Neuronal stem cell (in vitro differentiated cells): ENCODE results near the gene PACS1.
A peak's percentile ranks its signal among the peaks of the same experiment; 100 is the strongest.

Experiments
- DNase-seq: peaks from one replicate; pipeline ENCODE4 v3.0.0-alpha.2; 2013; ENCODE audit warnings: low spot score
- H2AFZ ChIP-seq: one replicate; pipeline ENCODE4 v1.6.1; 2013; ENCODE audit warnings: mild to moderate bottlenecking, low read length, inconsistent platforms
- H2AK5ac ChIP-seq: 2 replicates; pipeline ENCODE4 v1.6.1; 2013; ENCODE audit warnings: low read depth, mild to moderate bottlenecking, inconsistent platforms, low read length, moderate library complexity, mixed read lengths
- H2BK120ac ChIP-seq: 2 replicates; pipeline ENCODE4 v1.6.1; 2013; ENCODE audit warnings: low read depth, mild to moderate bottlenecking, inconsistent platforms, low read length, moderate library complexity, mixed read lengths
- H2BK12ac ChIP-seq: one replicate; pipeline ENCODE4 v1.6.1; 2013; ENCODE audit warnings: low read length, inconsistent platforms
- H2BK15ac ChIP-seq: 2 replicates; pipeline ENCODE4 v1.6.1; 2013; ENCODE audit warnings: mild to moderate bottlenecking, low read length, inconsistent platforms, mixed read lengths
- H2BK5ac ChIP-seq: one replicate; pipeline ENCODE4 v1.6.1; 2013; ENCODE audit warnings: inconsistent platforms, mild to moderate bottlenecking, low read length, moderate library complexity
- H3K14ac ChIP-seq: one replicate; pipeline ENCODE4 v1.6.1; 2013; ENCODE audit warnings: low read length, inconsistent platforms
- H3K18ac ChIP-seq: 2 replicates; pipeline ENCODE4 v1.6.1; 2013; ENCODE audit warnings: low read length, inconsistent platforms
- H3K23ac ChIP-seq: 2 replicates; pipeline ENCODE4 v1.6.1; 2013; ENCODE audit warnings: low read depth, mild to moderate bottlenecking, mixed read lengths, low read length, inconsistent platforms; ENCODE audit not compliant: poor library complexity
- H3K27ac ChIP-seq: replicated peaks from 3 replicates; pipeline ENCODE4 v1.5.1; 2013; ENCODE audit warnings: low read length, inconsistent platforms
- H3K27me3 ChIP-seq, 3 experiments: 2 replicates each; pipeline ENCODE4 v1.6.1; 2013; ENCODE audit warnings: low read length in 3 of 3, mild to moderate bottlenecking in 2 of 3, inconsistent platforms in 1 of 3, low read depth in 1 of 3, mixed read lengths in 1 of 3, moderate library complexity in 1 of 3; ENCODE audit not compliant: control insufficient read depth in 3 of 3, insufficient read depth in 3 of 3
- H3K36me3 ChIP-seq, 2 donors: replicated peaks in 1 of 2; 2 replicates each; pipeline ENCODE4 v1.6.1; 2013; ENCODE audit warnings: low read length in 2 of 2; ENCODE audit not compliant: control insufficient read depth in 2 of 2, insufficient read depth in 2 of 2
- H3K4ac ChIP-seq: 2 replicates; pipeline ENCODE4 v1.6.1; 2013; ENCODE audit warnings: inconsistent platforms, mild to moderate bottlenecking, low read length, moderate library complexity
- H3K4me1 ChIP-seq, 2 donors: 1 replicate in 1 of 2; 2 replicates in 1 of 2; pipeline ENCODE4 v1.6.1; 2013; ENCODE audit warnings: low read length in 2 of 2, low read depth in 1 of 2; ENCODE audit not compliant: control insufficient read depth in 2 of 2, insufficient read depth in 1 of 2
- H3K4me2 ChIP-seq: one replicate; pipeline ENCODE4 v1.6.1; 2013; ENCODE audit warnings: mild to moderate bottlenecking, low read length, inconsistent platforms; ENCODE audit not compliant: insufficient read depth, poor library complexity, severe bottlenecking
- H3K4me3 ChIP-seq, 2 donors: 2 replicates each; pipeline ENCODE4 v1.5.1; 2013; ENCODE audit warnings: low read length in 2 of 2, mild to moderate bottlenecking in 2 of 2, inconsistent platforms in 1 of 2, moderate library complexity in 1 of 2
- H3K79me1 ChIP-seq: one replicate; pipeline ENCODE4 v1.6.1; 2013; ENCODE audit warnings: low read depth, mild to moderate bottlenecking, inconsistent platforms, low read length, moderate library complexity
- H3K9ac ChIP-seq: one replicate; pipeline ENCODE4 v1.6.1; 2013; ENCODE audit warnings: mild to moderate bottlenecking, low read depth, low read length, inconsistent platforms; ENCODE audit not compliant: poor library complexity
- H3K9me3 ChIP-seq, 2 donors: replicated peaks in 1 of 2; 2 replicates each; pipeline versions ENCODE3 to v1.6.1; 2013; ENCODE audit warnings: low read length in 2 of 2, mild to moderate bottlenecking in 2 of 2, inconsistent platforms in 1 of 2, low read depth in 1 of 2, mixed read lengths in 1 of 2, moderate library complexity in 1 of 2; ENCODE audit not compliant: control insufficient read depth in 2 of 2, insufficient read depth in 1 of 2
- H4K8ac ChIP-seq: one replicate; pipeline ENCODE4 v1.6.1; 2013; ENCODE audit warnings: low read depth, mild to moderate bottlenecking, inconsistent platforms, low read length, moderate library complexity
- H4K91ac ChIP-seq: one replicate; pipeline ENCODE4 v1.6.1; 2013; ENCODE audit warnings: low read length, low read depth, mild to moderate bottlenecking, inconsistent platforms; ENCODE audit not compliant: poor library complexity
- WGBS, 2 donors: extraction: QIAGEN DNeasy Blood & Tissue Kit; methylation state at CpG; one replicate each; pipeline ENCODE4 v1.1.7; 2013; ENCODE audit warnings: missing lambda C conversion rate in 2 of 2, mixed read lengths in 1 of 2; ENCODE audit not compliant: insufficient read length in 2 of 2, insufficient replicate concordance in 1 of 2; ENCODE audit errors: extremely low coverage in 2 of 2; 5-methylcytosine and 5-hydroxymethylcytosine counted together

The PACS1 gene

DNA sequence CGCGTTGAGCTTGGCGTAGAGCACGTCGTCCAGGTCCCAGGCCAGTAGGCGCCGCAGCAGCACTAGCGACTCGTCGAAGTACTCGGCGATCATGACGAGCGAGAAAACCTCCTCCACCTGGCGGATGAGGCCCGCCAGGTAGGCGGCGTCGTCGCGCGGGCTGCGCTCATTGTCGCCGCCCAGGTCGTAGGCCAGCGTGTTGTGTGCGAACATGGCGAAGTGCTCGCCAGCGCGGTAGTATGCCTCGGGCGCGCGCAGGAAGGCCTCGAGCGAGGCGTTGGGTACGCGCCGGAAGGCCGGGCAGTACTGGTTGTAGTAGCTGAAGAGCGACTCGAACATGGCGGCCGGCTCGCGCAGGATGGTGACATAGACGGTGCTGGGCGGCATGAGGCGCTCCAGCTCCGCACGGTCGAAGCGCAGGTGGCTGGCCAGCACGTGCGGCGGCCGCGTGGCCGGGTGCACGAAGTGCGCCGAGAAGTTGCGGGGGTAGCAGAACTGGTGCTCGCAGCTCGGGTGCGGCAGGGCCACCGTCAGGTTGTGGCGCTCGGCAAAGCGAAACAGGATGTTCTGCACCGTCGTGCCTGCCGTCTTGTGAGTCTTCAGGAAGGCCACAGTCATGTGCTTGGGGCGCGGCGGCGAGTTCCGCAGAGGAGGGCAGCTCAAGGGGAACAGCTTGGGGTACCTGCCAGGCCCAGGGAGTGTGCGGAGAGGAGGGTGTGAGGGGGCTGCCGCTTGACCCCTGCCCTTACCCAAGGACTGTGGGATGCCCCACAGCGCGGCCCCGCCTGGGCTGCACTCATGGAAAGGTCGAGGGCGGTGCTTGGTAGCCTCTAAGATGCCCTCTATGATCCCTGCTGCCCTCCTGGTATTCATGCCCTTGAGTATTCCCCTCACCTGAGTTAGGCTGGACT, 26.8 kb upstream of the PACS1 start:
- no peak overlapping the region for H3K4ac ChIP-seq
- H4K8ac ChIP-seq = no peak overlapping the region
- H3K14ac ChIP-seq = no peak overlapping the region
- H3K4me3 ChIP-seq = peak overlapping the region in 1 of 2 donors; percentile 29
- H2AFZ ChIP-seq = no peak overlapping the region
- peaks cover 0 to 2% of the 10 kb centered on the region in 2 donors for H3K9me3 ChIP-seq
- no peak overlapping the region for H2BK5ac ChIP-seq
- H2BK15ac ChIP-seq = no peak overlapping the region
- no peak overlapping the region for H3K4me2 ChIP-seq
- WGBS, 2 donors = no CpG with 5 or more reads among the region's 88 CpGs
- H4K91ac ChIP-seq = no peak overlapping the region
- H3K9ac ChIP-seq = no peak overlapping the region
- H2BK12ac ChIP-seq = no peak overlapping the region
- no peak for DNase-seq
- H3K23ac ChIP-seq = peak overlapping the region; percentile 51
- H3K36me3 ChIP-seq = peaks cover 0 to 27% of the 10 kb centered on the region in 2 donors
- H3K27me3 ChIP-seq = no peaks in the 10 kb centered on the region
- no peak overlapping the region for H3K27ac ChIP-seq
- peaks cover 11% of the 10 kb centered on the region for H3K79me1 ChIP-seq
- H2AK5ac ChIP-seq = no peak overlapping the region
- peaks cover 5 to 9% of the 10 kb centered on the region in 2 donors for H3K4me1 ChIP-seq
- H2BK120ac ChIP-seq = no peak overlapping the region
- no peak overlapping the region for H3K18ac ChIP-seq

DNA sequence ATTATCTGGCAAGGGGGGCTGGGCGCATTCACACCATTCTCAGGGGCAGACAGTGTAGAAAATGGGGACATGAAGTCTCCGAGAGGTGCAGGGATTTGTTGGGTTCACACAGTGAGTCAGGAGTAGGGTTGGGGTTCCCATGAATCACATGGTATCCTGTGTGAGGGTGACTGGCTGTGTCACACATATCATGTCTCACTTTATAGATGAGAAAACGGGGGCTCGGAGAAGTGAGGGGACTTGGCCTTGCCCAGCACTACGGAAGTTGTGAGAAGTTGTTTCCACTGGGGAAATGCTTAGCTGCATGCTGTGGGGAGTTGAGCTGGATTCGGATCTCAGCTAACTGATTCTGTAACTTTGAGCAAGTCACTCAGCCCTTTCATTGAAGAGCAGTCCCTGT, 25.3 kb upstream of the PACS1 start:
- Histone ChIP-seq H4K91ac (no peak overlapping the region), H3K36me3 (peaks cover 0 to 25% of the 10 kb centered on the region in 2 donors), H2BK5ac (no peak overlapping the region), H3K23ac (no peak overlapping the region), H3K9ac (no peak overlapping the region), H3K4me1 (peaks cover 9 to 15% of the 10 kb centered on the region in 2 donors), H3K9me3 (no peaks in the 10 kb centered on the region), H2AFZ (peak overlapping the region; percentile 67), H3K4ac (no peak overlapping the region), H2BK120ac (no peak overlapping the region), H3K18ac (no peak overlapping the region), H3K4me2 (no peak overlapping the region), H2BK15ac (no peak overlapping the region), H3K27me3 (no peaks in the 10 kb centered on the region), H3K27ac (no peak overlapping the region), H4K8ac (no peak overlapping the region), H3K14ac (no peak overlapping the region), H2AK5ac (no peak overlapping the region), H3K79me1 (peaks cover 11% of the 10 kb centered on the region), H3K4me3 (no peak overlapping the region), H2BK12ac (no peak overlapping the region)
- WGBS, 2 donors = no CpG with 5 or more reads among the region's 6 CpGs
- no peak for DNase-seq

DNA sequence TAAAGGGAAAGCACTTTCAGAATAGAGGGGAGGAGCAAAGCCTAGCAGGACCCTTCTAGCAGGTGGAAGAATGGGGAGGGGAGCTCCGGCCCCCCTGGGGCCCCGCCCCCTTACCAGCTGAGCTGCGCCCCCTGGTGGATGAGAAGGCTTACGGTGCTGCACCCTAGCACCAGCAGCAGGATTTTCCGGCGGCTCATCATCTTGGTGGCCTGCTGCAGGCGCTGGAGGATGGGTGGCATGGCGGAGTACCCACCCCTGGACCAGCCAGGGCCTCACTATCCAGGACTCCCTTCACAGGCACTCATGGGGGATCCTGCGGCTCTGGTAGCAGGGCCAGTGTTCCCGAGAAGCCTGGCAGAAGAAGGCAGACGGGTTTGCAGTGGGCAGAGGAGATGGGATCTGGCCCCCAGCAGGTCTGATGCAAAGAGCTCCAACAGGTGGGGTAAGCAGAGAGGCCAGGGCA, 24.9 kb upstream of the PACS1 start:
- peak overlapping the region; percentile 9 for H3K23ac ChIP-seq
- peak overlapping the region; percentile 32 for H3K9ac ChIP-seq
- peak overlapping the region; percentile 68 for H2BK5ac ChIP-seq
- peak; percentile 77 for DNase-seq
- H2BK120ac ChIP-seq = no peak overlapping the region
- H3K4me3 ChIP-seq = no peak overlapping the region
- no CpG with 5 or more reads among the region's 11 CpGs for WGBS, 2 donors
- peak overlapping the region; percentile 79 for H2BK12ac ChIP-seq
- peak overlapping the region; percentile 72 for H3K18ac ChIP-seq
- no peaks in the 10 kb centered on the region for H3K27me3 ChIP-seq
- no peak overlapping the region for H3K4me2 ChIP-seq
- peak overlapping the region; percentile 67 for H2AFZ ChIP-seq
- peaks cover 9 to 15% of the 10 kb centered on the region in 2 donors for H3K4me1 ChIP-seq
- no peak overlapping the region for H3K27ac ChIP-seq
- H2BK15ac ChIP-seq = peak overlapping the region; percentile 30
- no peak overlapping the region for H3K14ac ChIP-seq
- H3K4ac ChIP-seq = no peak overlapping the region
- H3K36me3 ChIP-seq = peaks cover 0 to 25% of the 10 kb centered on the region in 2 donors
- H2AK5ac ChIP-seq = peak overlapping the region; percentile 23
- H4K91ac ChIP-seq = no peak overlapping the region
- peaks cover 11% of the 10 kb centered on the region for H3K79me1 ChIP-seq
- no peaks in the 10 kb centered on the region for H3K9me3 ChIP-seq
- no peak overlapping the region for H4K8ac ChIP-seq

DNA sequence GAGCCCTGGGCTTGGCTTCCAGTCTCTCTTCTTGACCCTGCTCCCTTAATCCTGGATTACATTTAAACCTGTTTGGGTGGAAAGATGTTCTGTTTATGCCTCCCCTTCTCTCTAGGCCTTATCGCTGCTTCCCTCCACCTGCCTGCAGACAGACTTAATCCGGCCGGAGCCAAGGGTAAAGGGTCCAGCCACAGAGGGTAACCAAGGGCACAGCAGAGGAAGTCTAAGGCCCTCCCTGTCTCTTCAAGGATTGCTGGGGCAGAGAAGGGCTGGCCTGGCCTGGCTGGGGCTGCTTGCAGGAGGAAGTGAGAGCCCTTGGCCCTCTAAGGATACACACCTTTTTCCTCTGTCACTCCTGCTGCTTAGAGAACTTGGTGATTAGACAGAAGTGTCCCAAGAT, 23.2 kb upstream of the PACS1 start:
- Histone ChIP-seq H3K4me1 (peaks cover 14 to 22% of the 10 kb centered on the region in 2 donors), H3K9ac (no peak overlapping the region), H3K27ac (no peak overlapping the region), H3K23ac (no peak overlapping the region), H3K79me1 (peaks cover 11% of the 10 kb centered on the region), H3K27me3 (no peaks in the 10 kb centered on the region), H2BK120ac (no peak overlapping the region), H3K4me2 (no peak overlapping the region), H2AFZ (no peak overlapping the region), H3K4ac (no peak overlapping the region), H3K18ac (no peak overlapping the region), H3K14ac (no peak overlapping the region), H2BK5ac (no peak overlapping the region), H3K9me3 (no peaks in the 10 kb centered on the region), H2BK15ac (no peak overlapping the region), H3K36me3 (peaks cover 0 to 16% of the 10 kb centered on the region in 2 donors), H2BK12ac (no peak overlapping the region), H3K4me3 (no peak overlapping the region), H2AK5ac (no peak overlapping the region), H4K8ac (no peak overlapping the region), H4K91ac (no peak overlapping the region)
- no CpG with 5 or more reads among the region's 3 CpGs for WGBS, 2 donors
- no peak for DNase-seq
